NB4 (cell line): Measurements from ENCODE around the gene AFAP1.

ENCODE experiments used
- CTCF ChIP-seq: IDR thresholded peaks from one replicate; pipeline ENCODE4 v1.5.1; 2012; ENCODE audit warnings: low read depth, low read length
- MYC ChIP-seq: IDR thresholded peaks from 2 replicates; pipeline ENCODE4 v1.6.1; 2011; ENCODE audit warnings: low read depth, low read length
- POLR2A ChIP-seq: IDR thresholded peaks from 2 replicates; pipeline ENCODE4 v1.6.1; 2011; ENCODE audit warnings: mild to moderate bottlenecking; ENCODE audit not compliant: insufficient read length; ENCODE audit errors: extremely low read depth
- TF ChIP-seq, protein P1 (sequence below): IDR thresholded peaks from 2 replicates; pipeline ENCODE4 v1.6.1; 2011; ENCODE audit warnings: low read depth, low read length

DNA sequence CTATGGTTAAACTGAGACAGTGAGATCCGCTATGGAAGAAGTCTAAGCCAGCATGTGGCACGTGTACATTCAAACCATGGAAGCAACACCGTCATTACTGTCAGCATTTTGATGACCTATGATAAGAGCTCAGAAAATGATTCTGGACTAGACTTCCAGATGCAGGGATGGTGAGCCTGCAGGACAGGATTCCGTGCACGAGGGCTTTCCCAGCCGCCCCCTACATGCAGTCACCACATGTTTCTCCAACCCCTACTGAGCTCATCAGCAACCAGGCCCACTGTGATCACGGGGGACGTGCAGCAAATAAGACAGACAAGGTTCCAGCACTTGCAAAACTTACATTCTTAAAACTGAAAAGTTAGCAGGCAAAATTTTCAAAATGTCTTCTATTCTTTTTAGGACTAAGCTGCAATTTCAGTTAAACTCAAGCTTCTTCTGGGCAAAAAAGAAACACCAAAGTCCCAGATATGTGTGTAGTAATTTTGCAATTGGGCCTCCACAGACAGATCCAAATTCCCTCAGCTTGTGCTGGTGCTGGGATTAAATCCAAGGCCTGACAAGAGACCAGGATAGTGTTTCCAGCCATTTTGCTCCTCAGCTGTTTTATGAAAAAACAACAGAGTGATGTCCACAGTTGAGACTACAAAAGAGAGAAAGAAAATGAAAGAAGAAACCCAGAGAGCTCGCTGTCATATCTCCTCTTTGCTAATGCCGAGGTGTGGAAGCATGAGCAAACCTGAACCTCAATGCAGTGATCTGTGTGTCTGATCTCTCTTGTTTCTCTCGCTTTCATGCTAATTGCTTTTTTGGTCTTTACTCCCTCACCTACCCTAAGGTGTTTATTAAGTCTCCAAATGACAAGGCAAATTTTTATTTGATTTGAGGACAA, 118.2 kb downstream of the AFAP1 start:
- TF ChIP-seq CTCF (no peak), POLR2A (no peak), MYC (no peak)
- TF ChIP-seq, protein P1, sequence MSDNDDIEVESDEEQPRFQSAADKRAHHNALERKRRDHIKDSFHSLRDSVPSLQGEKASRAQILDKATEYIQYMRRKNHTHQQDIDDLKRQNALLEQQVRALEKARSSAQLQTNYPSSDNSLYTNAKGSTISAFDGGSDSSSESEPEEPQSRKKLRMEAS, result no peak
